Midbrain (tissue), 1 donor: Measurements from ENCODE around the gene SCP2.
A peak's percentile ranks its signal among the peaks of the same experiment; 100 is the strongest.

ENCODE experiments used
- DNase-seq: peaks from one replicate; lab custom pipeline; 2025; lab: John Stamatoyannopoulos, UW

The SCP2 gene, protein sequence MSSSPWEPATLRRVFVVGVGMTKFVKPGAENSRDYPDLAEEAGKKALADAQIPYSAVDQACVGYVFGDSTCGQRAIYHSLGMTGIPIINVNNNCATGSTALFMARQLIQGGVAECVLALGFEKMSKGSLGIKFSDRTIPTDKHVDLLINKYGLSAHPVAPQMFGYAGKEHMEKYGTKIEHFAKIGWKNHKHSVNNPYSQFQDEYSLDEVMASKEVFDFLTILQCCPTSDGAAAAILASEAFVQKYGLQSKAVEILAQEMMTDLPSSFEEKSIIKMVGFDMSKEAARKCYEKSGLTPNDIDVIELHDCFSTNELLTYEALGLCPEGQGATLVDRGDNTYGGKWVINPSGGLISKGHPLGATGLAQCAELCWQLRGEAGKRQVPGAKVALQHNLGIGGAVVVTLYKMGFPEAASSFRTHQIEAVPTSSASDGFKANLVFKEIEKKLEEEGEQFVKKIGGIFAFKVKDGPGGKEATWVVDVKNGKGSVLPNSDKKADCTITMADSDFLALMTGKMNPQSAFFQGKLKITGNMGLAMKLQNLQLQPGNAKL

DNA sequence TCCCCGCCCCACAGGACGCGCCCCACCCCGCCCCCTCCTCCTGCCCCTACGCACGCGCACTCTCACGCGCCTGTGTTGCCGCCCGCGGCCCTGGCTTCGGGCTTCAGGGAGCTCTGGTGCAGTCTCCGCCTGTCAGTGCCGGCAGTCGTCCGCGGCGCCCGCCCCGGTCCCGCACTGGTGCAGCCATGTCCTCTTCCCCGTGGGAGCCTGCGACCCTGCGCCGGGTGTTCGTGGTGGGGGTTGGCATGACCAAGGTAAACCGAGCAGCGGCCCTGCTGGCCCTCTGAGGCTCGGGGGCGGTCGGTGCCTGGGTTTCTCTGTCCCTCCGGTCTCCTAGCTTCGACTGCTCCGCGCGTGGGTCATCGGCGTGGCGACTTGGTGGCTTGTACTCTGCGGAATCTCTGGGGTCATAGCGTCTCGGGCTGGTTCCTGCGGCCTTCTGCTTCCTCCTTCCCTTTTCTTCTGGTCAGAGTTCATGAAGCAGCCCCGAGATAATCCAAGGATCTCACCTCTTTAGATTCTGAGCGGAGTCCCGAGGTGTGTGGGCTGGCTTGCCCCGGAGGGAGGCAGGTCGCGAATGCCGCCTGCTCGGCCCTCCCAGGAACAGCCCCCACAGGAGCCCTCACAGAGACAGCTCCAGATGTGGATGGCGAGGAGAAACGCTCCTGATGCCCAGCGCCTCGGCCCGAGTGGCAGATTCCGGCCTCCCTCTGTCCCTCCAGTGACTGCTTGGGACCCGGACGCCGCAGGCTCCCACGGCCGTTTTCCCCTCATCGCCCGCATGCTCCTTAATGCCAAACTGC is at the start of gene SCP2:
Gene SCP2, plus strand, starts transcription at position 65 of the 803 bp plus-strand sequence. Its CDS starts 121 bp downstream, at position 186.
- DNase-seq: peak; percentile 77

DNA sequence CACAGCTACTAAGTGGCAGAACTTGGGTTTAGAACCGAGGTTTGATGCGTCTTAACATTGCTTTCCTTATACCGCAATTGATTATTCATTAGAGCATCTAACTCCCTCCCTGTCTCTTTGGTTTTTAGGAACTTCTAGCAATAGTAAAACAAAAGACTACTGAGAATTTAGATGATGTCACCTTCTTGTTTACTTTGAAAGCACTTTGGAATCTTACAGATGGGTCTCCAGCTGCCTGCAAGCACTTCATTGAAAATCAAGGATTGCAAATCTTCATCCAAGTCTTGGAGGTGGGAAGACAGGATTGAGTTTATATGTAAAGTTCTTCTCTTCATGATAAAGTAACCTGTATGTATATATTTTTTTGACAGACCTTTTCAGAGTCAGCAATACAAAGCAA is 49.5 kb upstream of the SCP2 start:
- no peak for DNase-seq

DNA sequence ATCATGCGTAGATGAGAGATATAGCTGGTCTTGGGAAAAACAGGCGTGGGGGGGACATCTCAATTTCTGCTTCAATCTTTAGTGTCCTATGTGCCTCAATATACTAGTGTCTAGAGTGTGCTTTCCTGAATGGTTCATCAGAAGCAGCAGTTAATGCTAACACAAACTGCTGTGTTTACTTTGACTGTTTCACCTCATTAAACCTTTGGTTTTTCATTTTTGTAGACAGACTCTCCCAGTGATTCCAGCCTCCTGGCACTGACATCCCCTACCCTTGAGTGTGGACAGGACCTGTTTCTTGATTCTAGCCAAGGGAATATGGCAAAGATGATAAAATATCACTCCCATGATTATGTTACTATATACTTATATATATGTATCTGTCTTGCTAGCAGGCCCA is 46.9 kb upstream of the SCP2 start:
- no peak for DNase-seq

DNA sequence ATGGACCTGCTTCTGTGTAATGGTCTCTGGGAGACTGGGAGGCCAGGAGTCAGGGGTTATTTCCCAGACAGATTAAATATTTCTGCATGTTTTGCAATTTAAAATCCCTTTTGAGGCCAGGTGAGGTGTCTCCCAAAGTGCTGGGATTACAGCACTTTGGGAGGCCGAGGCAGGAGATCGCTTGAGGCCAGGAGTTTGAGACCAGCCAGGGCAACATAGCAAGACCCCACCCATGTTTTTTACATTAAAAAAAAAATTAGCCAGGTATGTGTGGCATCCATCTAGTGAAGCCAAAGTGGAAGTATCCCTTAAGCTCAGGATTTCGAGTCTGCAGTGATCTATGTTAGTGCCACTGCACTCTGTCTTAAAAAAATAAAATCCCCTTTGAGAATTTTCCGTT is 39.6 kb upstream of the SCP2 start:
- no peak for DNase-seq

DNA sequence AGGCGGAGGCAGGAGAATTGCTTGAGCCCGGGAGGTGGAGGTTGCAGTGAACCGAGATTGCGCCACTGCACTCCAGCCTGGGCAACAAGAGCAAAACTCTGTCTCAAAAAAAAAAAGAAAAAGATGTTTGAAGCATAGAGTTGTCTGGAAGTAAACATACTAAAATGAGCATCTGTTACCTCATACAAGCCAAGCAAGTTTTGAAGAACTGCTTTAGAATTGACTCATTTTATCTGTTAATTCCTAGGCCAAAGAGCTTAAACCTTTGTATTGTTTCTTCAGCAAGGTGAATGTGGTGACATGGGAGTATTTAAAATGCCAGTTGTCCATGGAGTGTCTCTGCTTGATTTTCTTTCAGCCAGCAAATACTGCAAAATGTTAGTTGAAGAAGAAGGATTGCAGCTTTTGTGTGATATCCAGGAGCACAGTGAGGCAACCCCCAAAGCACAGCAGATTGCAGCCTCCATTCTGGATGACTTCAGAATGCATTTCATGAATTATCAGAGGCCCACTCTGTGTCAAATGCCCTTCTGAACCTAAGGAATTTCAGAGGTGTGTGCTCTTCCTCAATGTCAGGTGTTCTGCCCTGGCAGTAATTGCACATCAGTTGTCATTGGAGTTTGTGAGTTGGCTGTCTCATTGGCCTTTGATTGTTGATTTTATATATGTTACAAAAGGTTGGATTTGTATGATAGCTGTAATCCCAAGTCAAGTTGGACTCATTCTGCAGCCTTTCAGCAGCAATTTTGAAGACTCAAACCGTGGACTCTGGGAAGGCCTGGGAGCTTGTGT is 34.5 kb upstream of the SCP2 start:
- DNase-seq: no peak

DNA sequence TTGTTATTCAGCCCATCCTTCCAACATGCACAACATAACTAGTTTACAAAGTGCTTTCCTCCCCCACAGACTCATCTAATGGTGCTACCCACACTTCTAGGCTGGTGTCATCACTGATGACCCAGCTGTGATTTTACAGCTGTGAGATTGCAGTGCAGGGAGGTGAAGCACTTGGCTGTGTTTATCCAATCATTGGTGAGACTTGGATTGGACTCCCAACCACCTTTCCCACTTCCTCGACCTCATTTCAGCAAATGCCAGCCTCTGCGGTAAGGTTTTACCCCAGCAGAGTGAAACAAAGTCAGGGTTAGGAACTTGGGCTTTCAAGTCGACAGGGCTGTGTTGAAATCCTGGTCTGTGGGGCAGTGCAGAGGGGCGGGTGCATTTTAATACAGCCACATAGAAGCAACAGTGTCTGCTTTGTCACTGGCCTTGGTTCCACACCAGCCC is 27.6 kb upstream of the SCP2 start:
- DNase-seq: no peak

DNA sequence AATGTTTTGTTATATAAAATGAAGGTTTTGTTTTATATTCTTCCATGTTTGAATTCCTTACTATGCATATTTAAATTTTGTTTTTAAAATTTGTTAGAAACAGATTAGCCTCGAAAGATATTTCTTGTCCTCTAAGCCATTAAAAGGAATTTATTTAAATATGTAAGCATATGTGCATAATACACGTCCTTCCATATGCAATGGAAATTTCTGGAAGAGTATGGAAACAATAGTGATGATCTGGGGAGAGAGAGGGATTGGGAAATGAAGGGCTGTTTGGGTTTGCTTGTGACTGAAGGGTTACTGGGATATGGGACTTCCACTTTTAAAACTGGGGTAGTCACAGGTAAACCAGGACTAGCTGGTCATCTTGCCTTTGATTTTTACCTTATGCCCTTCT is 26.7 kb upstream of the SCP2 start:
- DNase-seq: no peak

DNA sequence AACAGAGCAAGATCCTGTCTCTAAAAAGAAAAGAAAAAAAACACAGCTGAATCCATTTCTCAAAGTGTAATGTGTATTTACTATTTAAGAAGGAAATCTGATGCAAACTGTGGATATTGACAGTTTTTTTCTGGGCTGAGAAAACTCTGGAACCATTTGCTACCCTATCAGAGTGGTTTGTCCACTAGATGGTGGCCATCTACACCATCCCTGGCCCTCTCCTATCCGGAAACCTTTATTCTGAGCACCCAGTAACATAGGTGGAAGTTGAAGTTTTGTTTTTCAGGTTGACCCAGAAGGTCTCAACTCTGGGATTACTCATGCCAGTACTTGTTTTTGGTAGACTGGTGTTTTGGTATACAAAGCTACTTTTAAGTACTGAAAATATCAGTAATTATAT is 25.7 kb upstream of the SCP2 start:
- no peak for DNase-seq

DNA sequence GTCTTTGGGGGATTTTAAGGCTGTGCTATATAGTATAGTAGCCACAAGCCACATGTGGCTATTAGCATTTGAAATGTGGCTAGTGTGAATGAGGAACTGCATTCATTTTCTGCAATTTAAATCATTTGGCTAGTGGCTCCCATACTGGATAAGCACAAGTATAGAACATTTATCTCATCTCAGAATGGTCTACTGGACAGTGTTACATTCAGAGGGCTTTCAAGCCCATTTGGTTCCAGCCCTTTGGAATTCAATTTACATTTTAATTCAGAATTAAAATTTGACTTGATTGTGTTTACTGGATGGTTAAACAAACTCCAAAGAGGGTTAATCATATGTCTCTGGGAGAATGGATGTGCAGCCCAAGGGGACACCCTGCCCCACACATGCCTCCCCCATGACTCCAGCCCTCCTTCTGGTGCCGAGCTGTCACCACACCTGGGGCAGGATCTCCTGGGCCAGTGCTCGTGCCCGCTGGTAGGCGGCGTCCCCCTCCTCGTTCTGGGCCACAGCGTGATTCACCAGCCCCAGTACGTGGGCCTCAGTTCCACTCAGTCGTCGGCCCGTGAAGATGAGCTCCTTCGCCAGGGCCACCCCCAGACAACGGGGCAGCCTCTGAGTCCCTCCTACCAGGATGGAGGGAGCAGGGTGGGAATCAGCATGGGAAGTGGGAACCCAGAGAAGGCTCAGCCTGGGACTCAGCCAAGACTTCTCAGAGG is 22.7 kb upstream of the SCP2 start:
- no peak for DNase-seq

DNA sequence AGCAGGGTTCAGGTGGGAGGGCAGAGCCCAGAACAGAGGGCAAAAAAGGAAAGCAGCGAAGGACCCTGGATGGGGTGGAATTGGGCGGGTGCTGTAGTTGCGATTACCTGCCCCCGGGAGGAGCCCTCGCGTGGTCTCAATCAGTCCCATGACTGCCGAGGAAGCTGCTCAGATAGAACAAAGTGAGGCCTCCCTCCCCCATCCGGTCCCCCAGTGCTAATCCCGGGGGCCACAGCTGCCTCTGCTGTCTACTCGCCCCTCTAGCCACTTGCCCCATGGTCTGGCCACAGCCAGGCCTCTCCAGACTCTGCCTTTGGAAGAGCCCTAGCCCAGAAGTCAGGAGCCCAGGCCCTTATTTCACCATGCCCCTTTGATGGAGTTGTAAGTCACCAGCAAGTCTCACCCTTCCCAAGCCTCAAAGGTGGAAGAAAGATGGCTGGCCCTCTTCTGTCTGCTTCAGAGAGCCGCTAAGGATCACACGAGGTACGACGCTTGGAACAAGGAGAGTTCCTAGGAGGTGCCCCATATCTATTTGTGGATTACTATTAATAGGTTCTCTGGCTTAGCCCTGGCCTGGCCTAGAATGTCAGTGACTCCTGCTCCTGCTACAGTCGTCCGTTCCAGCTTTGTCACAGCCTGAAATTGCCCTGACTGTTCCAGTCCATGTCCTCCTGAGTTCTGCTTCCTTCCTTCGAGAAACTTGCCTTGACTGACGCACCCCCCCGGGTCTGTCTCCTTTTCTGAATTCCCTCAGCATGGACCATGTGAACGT is 22.0 kb upstream of the SCP2 start:
- DNase-seq: no peak

DNA sequence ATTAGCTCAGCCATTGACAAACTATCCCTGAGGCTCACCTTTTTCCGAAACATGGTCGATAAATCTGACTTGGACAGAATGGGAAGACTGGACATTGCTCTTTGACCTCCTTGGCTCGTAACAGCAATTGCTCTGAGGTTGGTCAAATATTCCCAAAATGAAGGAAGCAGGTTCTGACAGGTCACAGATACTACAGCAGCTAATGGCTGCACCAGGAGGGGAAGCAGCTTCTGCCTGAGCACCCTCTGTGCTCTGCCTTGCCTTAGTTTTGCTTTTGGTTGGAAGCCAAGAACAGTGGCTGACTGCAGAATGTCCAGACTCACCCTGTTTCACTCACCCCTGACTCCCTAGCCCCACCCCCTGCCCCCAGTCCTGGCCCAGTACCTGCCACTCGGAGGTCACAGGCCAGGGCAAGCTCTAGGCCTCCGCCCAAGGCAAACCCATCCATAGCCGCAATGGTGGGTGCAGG is 20.9 kb upstream of the SCP2 start:
- DNase-seq: no peak

DNA sequence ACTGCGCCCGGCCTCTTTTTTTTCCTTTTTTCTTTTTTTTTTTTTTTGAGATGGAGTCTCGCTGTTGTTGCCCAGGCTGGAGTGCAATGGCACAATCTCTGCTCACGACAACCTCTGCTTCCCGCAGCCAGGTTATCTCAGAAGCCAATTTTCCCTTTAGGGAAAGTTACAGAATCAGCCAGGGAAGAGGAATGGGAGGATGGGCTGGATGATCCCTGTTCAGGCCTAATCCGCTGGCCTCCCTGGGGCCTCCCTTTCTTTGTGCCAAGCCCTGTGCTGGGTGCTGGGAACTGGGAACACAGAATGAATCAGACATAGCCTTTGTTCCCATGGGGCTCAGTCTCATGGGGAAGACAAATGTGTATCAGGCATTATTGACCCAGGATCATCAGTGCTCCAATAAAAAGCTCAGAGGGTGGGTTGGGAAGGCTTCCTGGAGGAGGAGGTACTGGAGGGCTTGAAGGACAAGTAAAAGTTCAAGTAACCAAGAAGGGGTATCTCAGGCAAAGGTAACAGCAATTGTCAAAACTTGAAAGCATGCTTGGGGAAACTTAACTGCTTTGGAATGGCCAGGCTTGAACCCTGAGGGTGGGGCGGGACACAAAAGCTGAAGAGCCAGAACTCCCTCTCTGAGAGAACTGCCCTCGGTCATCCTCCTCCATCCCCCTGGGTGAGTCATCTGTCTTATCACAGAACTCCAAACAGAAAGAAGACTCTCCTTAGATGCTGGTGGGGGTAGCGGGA is 19.8 kb upstream of the SCP2 start:
- no peak for DNase-seq

DNA sequence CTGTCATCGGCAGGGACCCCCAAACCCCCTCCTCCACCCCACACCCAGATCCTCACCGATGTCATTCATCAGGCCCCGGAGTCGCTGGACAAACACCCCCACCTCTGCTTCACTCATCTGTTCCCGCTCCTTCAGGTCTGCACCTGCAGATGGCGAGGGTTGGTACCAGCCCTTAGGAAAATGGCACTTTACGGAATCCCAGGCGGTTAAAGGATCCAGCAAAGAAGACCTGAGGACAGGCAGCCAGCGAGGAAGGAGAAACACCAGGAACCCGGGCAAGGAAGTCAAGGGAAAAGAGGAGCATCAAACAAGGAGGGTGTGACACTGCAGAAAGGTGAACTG is 19.3 kb upstream of the SCP2 start:
- no peak for DNase-seq

DNA sequence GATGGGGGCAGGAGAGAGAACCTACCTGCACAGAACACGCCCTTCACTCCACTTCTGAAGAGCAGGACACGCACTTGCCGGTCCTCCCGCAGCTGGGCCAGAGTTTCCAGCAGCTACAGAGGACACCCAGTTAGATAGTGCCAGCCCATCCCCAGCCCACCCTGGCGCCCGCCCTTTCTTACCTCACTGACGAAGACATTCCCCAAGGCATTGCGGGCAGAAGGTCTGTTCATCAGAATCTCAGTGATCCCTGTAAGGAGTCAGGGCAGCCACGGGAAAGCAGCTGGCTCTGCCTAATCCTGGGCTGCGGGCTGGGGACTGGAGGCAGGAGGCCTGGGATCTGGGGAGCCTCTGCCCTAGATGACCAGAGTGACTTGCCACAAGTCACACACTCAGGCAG is 15.5 kb upstream of the SCP2 start:
- no peak for DNase-seq

DNA sequence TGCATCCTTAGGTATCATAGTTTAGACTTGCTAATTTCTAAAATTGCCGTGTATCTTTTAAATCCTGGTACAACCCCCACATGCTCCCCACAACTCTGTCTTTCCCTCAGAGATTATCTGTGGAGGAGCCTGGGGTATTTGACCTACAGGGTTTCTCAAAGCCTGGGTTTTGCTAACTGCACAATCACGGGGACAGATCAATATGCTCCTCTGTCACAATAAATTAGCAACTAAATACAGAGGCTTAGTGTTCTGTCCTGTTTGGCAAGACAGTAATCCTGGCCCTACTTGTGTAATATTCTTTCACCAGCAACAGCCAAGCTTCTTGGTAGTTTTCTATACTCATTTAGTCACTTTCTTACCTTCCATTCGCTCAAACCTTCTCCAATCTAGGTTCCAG is 14.1 kb upstream of the SCP2 start:
- DNase-seq: no peak

DNA sequence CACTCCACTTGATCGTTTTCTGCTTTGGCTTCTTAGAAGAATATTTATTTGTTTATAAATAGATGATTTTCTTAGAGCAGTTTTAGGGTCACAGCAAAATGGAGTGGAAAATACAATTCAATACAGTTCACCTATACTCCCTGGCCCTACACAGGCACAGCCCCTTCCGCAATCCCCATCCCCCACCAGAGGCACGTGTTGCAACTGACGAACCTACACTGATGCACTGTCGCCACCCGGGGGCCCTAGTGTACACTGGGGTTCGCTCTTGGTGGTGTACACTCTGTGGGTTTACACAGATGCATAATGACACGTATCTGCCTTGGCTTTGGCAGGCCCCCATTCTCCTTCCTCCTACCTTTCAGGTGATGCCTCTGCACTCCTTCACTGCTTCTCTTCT is 13.5 kb upstream of the SCP2 start:
- no peak for DNase-seq

DNA sequence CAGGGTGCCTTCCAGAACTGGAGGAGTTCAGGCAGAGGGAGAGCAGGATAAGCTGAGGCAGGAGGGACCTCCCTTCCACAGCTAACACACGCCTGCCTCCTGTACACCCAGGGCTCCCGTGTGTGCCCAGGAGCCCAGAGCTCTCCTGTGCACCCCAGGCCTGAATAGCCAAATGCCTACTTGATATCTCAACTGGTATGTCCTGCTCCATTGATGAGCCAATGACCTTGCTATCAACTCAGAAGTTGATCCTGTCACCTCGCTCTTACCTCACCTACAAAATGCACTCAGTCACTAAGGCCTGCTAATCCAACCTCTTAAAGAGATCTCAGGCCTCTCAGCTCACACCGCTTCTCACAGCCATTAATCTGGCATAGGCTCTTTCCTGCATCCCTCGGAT is 12.6 kb upstream of the SCP2 start:
- DNase-seq: no peak

DNA sequence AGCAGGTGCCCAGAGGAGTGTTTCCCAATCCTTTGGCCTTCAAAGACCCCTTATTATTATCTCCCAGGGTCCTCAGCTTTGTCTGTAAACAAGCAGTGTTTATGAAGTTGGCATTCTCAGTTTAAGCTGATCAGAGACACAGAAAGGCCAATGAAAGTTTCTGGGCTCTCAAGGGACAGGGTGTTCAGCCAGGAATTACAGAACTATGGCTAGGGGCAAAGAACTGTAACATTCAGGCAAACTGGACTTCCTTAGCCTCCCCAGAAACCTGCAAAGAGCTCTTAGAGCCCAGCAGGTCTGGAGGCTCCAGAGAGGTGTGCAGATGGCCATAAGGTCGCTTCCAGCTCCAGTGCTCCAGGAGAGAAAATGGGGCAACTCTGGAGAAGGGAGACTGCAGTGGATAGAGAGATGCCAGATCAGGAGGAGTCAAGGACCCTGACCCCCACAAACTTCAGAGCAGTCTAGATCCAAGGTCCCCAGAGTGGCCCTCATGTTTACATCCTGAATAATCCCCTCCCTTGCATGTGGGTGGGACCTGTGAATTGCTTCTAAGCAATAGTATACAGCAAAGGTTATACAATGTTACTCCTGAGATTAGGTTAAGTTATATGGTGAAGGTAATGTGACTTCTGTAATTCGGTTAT is 11.7 kb upstream of the SCP2 start:
- no peak for DNase-seq

DNA sequence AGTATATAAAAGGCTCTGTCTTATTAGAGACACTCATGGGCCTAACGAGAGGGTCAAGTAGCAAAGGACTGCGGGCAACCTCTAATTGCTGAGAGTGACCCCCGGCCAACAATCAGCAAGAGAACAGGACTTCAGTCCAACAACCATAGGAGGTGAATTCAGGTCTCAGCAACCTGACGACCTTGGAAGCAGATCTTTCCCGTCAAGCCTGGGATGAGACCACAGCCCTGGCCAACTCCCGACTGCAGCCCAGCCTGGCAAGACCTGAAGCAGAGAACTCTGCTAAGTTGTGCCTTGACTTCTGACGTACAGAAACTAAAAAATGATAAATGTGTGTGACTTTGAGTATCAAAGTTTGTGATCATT is 11.2 kb upstream of the SCP2 start:
- DNase-seq: no peak
